CD4-positive, alpha-beta T cell treated with Interleukin-2 at 100 ng/mL for 4 hours (primary cell): ENCODE data around the gene HOMER2.

Source experiments
- DNase-seq: peaks from one replicate; pipeline ENCODE4 v3.0.0-alpha.2; 2020; ENCODE audit warnings: low spot score

The HOMER2 gene

DNA sequence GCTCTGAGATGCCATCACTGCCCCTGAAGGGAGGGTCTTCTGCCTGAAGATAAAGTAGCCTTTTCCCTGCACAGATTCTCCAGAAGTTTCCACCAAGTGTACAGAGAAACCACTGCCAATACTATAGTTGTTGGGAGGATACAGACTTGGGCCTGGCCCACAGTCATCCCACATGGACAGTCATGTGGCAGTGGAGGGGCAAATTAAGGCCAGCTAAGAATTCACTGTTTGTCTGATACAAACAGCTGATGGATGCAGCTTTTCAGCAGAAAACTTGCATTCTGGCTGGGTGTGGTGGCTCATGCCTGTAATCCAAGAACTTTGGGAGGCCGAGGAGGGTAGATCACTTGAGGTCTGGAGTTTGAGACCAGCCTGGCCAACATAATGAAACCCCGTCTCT lies 22.1 kb downstream of the HOMER2 start:
- DNase-seq = no peak

DNA sequence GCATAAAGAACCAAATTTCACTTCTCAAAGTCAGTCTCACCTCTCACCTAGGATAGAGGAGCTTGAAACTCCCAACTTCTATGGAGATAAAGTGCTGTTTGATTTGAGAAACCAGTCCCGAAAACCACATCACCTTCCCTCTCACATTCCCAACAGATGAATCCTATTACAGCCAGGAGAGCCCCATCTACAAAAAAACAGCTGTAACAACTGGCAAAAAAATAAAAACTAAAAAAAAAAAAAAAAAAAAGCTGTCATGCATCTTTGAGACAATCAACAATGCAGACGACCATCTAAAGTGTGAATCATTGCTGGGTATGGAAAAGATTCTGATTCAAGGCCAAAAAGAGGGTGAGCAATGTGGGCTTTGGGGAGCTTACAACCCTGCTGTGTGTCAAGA lies 23.8 kb downstream of the HOMER2 start:
- no peak for DNase-seq

DNA sequence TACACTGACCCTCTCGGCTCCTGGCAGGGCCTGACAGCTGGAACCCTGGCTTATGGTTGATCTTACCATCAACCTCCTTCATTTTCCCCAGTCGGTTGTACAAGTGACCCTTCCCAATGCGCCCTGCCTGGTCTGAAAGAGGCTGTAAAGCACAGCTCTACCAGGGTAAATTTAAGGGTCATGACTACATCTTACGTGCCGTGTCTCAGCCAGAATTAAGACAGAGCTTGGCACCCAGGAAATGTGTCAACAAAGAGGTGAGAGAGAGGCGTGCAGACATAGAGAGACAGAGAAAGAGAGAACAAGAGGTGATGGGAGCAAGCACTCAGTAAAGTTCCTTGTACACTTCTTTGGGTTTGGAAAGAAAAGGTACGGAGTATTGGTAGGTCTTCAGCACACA lies 28.8 kb downstream of the HOMER2 start:
- DNase-seq = no peak

DNA sequence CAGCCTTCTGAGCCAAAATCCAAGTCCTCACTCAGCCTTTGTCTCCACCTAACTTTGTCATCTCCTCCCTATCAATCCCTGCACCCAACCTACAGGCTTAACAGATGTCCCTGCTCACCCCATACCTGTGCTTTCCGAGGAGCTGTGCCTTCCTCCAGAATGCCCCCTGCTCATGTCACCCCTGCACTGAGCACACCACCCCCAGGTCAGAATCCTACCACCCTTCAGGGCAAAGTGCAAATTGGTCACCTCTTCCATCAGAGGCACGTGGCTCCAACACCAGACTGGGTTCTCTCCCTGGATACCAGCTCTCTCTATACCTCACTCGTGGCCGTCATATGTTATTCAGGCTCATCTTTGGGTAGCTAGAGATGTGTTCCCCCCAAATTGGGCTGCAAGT lies 29.8 kb downstream of the HOMER2 start:
- DNase-seq = no peak

- DNase-seq = no peak
Observed at GRCh38 chr15:82921939-82922338, 30.6 kb downstream of the HOMER2 start.

- DNase-seq = no peak
Observed at GRCh38 chr15:82921242-82921641, 31.3 kb downstream of the HOMER2 start.

DNA sequence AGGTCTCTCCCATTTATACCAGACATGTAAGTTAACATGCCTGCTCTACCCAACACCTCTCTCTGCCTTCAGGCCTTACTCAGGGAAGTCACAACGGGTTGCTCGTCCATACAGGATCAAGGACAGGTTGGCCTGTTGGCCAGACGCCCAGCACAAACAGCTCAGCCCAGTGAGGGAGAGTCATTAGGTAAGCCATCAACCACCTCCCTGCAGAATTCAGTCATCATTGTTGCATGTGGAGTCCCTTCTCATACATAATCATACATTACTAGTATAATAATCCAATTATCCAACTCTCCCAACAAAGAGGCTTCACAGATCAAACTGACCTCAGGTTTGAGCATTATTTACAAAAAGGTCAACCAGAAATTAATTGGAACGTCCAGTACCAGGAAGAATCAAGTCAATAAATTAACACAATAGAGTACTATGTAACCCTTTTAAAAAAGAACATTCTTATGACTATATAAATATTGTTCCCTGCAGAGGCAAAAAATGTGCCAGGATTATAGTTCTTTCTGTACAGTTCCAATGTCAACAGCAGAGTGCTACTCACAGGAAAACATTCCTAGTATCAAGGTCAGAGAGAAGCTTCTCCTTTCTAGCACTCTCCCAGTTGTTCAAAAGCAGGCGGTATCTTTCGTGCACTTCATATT lies 33.2 kb downstream of the HOMER2 start:
- DNase-seq = no peak

DNA sequence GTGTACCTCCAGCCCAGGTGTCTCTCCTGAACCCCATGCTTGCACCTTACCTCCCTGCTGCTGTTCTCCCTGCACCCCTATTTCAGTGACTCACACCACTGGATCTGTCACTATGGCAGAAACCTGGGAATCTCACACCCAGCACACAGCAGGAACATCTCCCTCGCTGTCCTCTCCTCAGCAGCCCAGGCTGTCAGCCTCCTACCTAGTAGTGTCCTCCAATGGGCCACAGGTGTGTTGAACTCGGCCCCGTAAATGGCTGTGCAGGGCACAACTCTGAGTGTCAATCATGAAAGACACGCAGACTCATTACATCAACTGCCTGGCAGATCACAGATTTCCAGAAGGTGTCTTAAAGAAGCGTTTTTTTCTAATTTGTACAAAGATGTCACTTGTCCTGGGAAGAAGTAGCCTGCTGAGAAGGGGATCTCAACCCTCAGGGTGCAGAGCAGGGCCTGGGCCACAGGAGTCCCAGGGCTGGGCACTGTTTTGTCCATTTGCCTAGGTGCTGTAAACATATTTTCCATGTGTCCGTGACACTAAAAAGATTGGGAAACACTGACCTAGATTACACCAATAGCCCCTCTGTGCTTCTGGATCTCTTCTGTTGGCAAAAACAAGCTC lies 33.8 kb downstream of the HOMER2 start:
- DNase-seq = no peak

- DNase-seq = no peak
Observed at GRCh38 chr15:82918162-82918561, 34.4 kb downstream of the HOMER2 start.

DNA sequence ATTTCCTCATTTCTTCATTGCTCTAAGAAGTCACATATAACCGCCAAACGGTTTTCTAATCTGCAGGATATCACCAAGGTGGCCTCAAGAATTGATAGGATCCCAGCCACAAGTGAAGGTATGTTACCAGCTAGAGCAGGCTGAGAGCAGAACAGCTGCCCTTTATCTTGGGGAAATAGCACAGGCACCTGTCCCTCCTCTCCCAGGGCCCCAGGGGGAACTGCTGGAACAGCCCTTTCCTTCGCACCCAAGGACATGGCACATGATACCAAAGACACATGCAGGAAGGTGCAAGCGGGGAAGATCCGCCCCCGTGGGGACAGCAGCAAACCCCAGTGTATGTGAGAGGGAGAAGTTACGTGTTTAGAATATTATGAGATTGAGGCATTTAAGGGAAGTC lies 35.3 kb downstream of the HOMER2 start:
- DNase-seq = no peak

GRCh38 chr15:82916161-82916952 lies 36.2 kb downstream of the HOMER2 start:
- no peak for DNase-seq

DNA sequence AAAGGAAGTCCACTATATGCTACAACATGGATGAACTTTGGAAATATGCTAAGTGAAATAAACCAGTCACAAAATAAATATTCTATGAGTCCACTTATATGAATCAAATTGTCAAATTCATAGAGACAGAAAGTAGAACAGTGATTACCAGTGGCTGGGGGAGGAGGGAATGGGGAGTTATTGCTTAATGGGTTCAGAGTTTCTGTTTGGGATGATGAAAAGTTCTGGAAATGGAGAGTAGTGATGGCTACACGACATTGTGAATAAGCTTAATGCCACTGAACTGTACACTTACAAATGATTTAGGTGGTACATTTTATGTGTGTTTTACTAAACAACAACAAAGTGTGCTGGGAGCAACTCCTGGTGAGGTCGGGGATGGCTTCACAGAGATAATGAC lies 38.1 kb downstream of the HOMER2 start:
- no peak for DNase-seq

GRCh38 chr15:82911458-82911857 lies 41.1 kb downstream of the HOMER2 start:
- DNase-seq = no peak

DNA sequence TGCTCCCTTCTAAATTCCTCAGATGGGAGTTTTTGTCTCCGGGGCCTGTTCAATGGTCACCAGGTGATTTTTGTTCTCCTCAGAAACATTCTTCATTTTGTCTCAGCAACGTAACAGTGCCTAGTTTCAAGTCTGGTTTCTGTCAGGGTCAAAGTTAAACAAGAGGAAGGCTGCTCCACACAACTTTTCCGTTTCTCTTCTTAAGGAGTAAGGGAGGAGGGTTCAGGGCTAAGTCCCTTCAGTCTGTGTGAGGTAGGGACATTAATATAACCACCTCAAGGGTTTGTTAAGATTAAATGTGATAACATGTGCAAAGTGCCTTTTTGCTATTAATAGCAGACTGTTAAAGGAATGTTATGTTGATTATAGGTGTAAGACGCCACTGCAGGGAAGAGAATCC lies 41.8 kb downstream of the HOMER2 start:
- DNase-seq = no peak

DNA sequence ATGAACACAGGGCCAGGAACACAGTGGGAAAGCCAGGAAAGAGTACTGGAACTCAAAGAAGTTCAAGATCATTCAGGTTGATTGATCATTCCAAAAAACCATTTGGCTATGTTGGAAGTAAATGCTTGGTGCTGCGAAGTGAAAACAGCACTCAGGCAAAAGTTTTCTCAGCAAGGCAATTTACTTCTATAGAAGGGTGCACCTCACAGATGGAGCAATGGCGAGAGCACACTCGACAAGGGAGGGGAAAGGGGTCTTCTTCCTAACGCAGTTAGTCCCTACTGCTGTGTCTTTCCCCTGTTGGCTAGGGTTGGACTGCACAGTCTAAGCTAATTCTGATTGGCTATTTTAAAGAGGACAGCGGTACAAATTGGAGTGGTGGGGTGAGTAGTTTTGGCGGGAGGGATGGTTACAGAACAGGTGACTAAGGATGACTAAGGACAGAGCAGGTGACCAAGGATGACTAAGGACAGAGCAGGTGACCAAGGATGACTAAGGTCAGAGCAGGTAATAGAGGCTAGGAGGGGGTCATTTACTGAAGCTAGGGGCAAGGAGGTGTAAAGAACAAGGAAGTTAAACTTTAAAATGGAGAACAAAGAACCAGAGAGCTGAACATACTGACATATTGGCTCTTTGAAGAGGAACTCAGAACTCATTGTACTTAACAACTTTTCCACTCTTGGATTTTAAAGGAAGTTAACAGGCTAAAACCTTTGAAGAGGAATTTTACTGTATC lies 43.3 kb downstream of the HOMER2 start:
- no peak for DNase-seq

- no peak for DNase-seq
Observed at GRCh38 chr15:82907350-82907749, 45.2 kb downstream of the HOMER2 start.

DNA sequence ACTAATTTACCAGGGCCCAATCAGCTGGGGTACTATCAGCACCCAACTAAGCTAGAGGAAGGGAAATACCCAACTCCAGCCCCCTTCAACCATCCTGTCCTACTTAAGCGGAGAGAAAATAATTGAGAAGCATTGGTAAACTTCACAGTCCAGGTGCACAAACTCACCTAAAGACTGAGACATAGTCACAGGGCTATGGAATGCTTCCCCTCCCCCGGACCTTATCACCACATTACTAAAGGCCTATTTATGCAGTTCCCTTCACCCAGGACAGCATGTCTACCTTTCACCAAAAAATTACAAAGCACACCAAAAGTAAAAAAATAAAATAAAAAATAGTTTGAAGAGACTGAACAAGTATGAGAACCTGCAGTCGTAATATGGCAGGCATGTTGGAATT lies 47.9 kb downstream of the HOMER2 start:
- no peak for DNase-seq

- no peak for DNase-seq
Observed at GRCh38 chr15:82903511-82903910, 49.0 kb downstream of the HOMER2 start.

DNA sequence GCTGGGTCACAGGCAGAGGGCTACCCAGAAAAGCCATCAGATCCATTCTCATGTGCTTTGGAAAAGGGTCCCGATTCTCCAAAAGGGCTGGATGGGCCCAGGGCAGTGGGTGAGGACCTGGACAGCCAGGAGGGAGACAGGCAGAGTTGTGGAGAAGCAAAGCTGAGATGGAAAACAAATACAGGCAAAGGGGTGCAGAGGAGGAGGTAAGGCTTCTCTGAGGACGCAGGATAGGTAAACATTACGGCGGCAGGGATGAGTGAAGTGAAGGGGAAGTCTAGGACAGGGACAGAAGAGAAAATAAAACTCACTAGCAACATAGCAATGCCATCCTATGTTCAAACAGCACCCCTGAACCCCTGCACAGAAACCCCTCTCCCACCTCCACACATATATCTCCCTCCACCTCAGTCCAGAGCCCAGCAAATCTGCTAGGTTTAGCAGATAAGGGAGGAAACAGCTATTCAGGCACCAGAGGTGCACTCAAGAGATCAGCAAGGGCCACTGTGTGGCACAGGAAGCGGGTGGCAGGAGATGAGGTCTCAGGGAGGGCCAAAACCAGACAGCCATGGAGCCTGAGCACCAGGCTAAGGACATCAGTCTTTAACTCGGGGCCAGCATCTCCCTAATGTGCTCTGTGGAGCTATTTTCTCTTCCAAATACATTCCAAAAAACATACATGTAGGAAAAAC lies 51.3 kb downstream of the HOMER2 start:
- DNase-seq = no peak

- DNase-seq = no peak
Observed at GRCh38 chr15:82900511-82901060, 51.9 kb downstream of the HOMER2 start.

- no peak for DNase-seq
Observed at GRCh38 chr15:82898961-82899360, 53.6 kb downstream of the HOMER2 start.

- DNase-seq = no peak
Observed at GRCh38 chr15:82895983-82896382, 56.5 kb downstream of the HOMER2 start.
